Ascending aorta (tissue), 2 donors: Measurements from ENCODE around the gene CFAP45. TPM values are rescaled to one million over a fixed set of nuclear protein-coding genes. Genes with fewer than 3 reads are reported as not detected.

Experiments
- DNase-seq, 2 donors: peaks; one replicate each; pipeline ENCODE4 v3.0.0-alpha.2; 2019; ENCODE audit warnings: low spot score in 2 of 2
- H3K27ac ChIP-seq, 2 donors: fragments of 200-600 bp; sonication (generic); one replicate each; pipeline ENCODE4 v1.5.1; 2016 to 2017; ENCODE audit warnings: mild to moderate bottlenecking in 1 of 2
- H3K27me3 ChIP-seq: fragments of 200-600 bp; sonication (generic); one replicate; pipeline ENCODE4 v1.5.1; 2017
- H3K36me3 ChIP-seq, 2 donors: fragments of 200-600 bp; sonication (generic); one replicate each; pipeline ENCODE4 v1.5.1; 2016
- H3K4me1 ChIP-seq, 2 donors: fragments of 200-600 bp; sonication (generic); one replicate each; pipeline ENCODE4 v1.5.1; 2016 to 2017; ENCODE audit warnings: mild to moderate bottlenecking in 1 of 2
- H3K4me3 ChIP-seq, 2 donors: fragments of 200-600 bp; sonication (generic); one replicate each; pipeline ENCODE4 v1.5.1; 2016 to 2017; ENCODE audit warnings: mild to moderate bottlenecking in 1 of 2
- H3K9me3 ChIP-seq, 2 donors: fragments of 200-600 bp; sonication (generic); one replicate each; pipeline ENCODE4 v1.5.1; 2016
- CTCF ChIP-seq, 3 experiments: fragments of 200-600 bp in 2 of 3; fragments of 450-650 bp in 1 of 3; sonication (generic) in 2 of 3; IDR thresholded peaks; one replicate each; pipeline ENCODE4 v1.5.1; 2016 to 2019; ENCODE audit warnings: antibody characterized with exemption in 3 of 3, mild to moderate bottlenecking in 1 of 3, moderate library complexity in 1 of 3
- intact Hi-C: fragments of 100-400 bp; cut with DNase I; formaldehyde crosslinking; loops from one replicate; pipeline ENCODE4 v1.15.1; 2023
- total RNA-seq: library from RNA; depleted of rRNA; stranded (reverse); fragments of >200 nt; gene quantifications from one replicate; pipeline ENCODE4 v1.1.0, GENCODE V29; 2016

The CFAP45 gene
- total RNA-seq, 1 donor from 2014 or later, result not detected

DNA sequence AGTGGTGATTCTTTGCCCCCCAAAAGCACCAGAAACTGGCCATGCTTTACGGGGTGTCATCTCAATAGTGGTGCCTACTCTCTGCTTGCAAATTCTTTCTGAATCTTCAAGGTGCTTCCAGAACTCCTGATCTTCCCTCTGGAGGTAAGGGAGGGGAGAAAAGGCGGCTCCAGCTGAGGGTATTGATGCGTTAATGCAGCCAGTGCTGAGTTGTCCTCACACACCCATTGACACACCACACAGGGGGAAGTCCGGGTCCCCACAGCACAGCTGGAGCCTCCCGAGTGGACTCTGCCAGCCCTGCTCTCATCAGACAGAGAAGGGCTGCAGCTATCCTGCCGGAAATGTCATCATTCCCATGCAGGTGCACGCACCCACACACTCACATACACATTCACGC is 38.7 kb downstream of the CFAP45 start:
- H3K27me3 ChIP-seq, result no peaks in the 10 kb centered on the region

GRCh38 chr1:159860456-159860855 is 39.5 kb downstream of the CFAP45 start:
- DNase-seq, result no peak
- TF ChIP-seq CTCF (IDR thresholded peaks at IDR 0.05), result no peak
- intact Hi-C loops, result no loop called here

More for the DNA sequence above, 38.7 kb downstream of the CFAP45 start:
- H3K4me3 ChIP-seq, result no peak overlapping the region
- TF ChIP-seq CTCF (IDR thresholded peaks at IDR 0.05), result no peak
- no peak overlapping the region for H3K27ac ChIP-seq
- H3K36me3 ChIP-seq, result no peaks in the 10 kb centered on the region
- no peaks in the 10 kb centered on the region for H3K4me1 ChIP-seq
- H3K9me3 ChIP-seq, result no peaks in the 10 kb centered on the region
- DNase-seq, result no peak
- intact Hi-C loops, result no loop called here

GRCh38 chr1:159859767-159860322 is 40.1 kb downstream of the CFAP45 start:
- H3K27ac ChIP-seq, result no peak overlapping the region
- no peaks in the 10 kb centered on the region for H3K9me3 ChIP-seq
- DNase-seq, result no peak
- no peaks in the 10 kb centered on the region for H3K4me1 ChIP-seq
- intact Hi-C loops, result no loop called here
- no peaks in the 10 kb centered on the region for H3K27me3 ChIP-seq
- H3K36me3 ChIP-seq, result no peaks in the 10 kb centered on the region
- no peak for TF ChIP-seq CTCF (IDR thresholded peaks at IDR 0.05)
- no peak overlapping the region for H3K4me3 ChIP-seq

More at GRCh38 chr1:159860456-159860855, 39.5 kb downstream of the CFAP45 start:
- no peak overlapping the region for H3K4me3 ChIP-seq
- H3K9me3 ChIP-seq, result no peaks in the 10 kb centered on the region
- no peaks in the 10 kb centered on the region for H3K27me3 ChIP-seq
- no peaks in the 10 kb centered on the region for H3K36me3 ChIP-seq
- no peak overlapping the region for H3K27ac ChIP-seq
- no peaks in the 10 kb centered on the region for H3K4me1 ChIP-seq

DNA sequence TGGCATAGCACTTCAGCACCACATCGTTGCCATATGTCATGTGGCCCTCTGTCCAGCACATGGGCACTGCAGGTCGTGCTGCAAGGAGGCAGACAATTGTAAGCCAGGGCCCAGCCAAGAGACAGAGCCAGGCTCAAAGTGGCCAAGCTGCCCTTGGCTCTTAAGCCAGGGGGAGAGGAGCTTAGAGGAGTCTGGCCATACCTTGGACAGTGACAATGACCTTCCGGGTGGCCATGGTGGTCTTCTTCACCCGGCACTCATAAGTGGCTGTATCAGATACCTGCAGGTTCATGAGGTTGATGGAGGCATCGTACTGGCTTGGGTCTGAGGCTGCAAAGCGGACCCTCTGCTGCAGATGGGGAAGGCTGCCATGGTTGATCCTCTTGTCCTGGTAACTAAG is 42.1 kb downstream of the CFAP45 start:
- no peaks in the 10 kb centered on the region for H3K27me3 ChIP-seq
- DNase-seq, result no peak
- H3K36me3 ChIP-seq, result no peaks in the 10 kb centered on the region
- intact Hi-C loops, result no loop called here
- H3K9me3 ChIP-seq, result no peaks in the 10 kb centered on the region
- no peak overlapping the region for H3K4me3 ChIP-seq
- no peak for TF ChIP-seq CTCF (IDR thresholded peaks at IDR 0.05)
- H3K27ac ChIP-seq, result no peak overlapping the region
- peaks cover 0 to 8% of the 10 kb centered on the region in 2 donors for H3K4me1 ChIP-seq

DNA sequence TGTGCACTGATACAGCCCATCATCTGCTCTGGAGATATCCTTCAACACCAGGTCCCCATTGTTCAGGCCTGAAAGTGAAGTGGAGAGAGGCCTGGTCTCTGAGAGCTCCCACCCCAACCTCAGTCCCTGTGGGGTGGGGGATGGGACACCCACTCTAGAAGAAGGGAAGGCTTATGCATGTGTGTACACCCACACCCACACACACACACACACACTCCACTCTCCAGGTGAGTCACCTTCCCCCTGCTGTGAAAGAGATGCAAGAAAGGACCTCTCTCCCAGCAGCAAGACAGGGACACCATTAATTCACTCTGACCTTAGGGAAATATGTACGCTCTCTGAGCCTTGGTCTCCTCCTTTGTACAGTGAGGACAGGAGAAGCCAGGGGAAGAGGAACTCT is 43.4 kb downstream of the CFAP45 start:
- Histone ChIP-seq H3K27ac (peak overlapping the region in 1 of 2 donors; percentile 30), H3K4me3 (no peak overlapping the region), H3K4me1 (peaks cover 0 to 8% of the 10 kb centered on the region in 2 donors), H3K36me3 (no peaks in the 10 kb centered on the region), H3K9me3 (no peaks in the 10 kb centered on the region), H3K27me3 (no peaks in the 10 kb centered on the region)
- TF ChIP-seq CTCF (IDR thresholded peaks at IDR 0.05), result no peak
- no peak for DNase-seq
- intact Hi-C loops, result no loop called here

- Histone ChIP-seq H3K27me3 (no peaks in the 10 kb centered on the region), H3K4me1 (peaks cover 0 to 8% of the 10 kb centered on the region in 2 donors), H3K9me3 (no peaks in the 10 kb centered on the region), H3K27ac (peak overlapping the region; percentile 98), H3K4me3 (peak overlapping the region in 1 of 2 donors; percentile 92), H3K36me3 (no peaks in the 10 kb centered on the region)
- intact Hi-C loops, result loop anchor here (2.0 kb wide), 1 partner anchor 75 kb away; the partner anchor contains the start of gene DUSP23
- no peak for TF ChIP-seq CTCF (IDR thresholded peaks at IDR 0.05)
- DNase-seq, result no peak
These were observed 44.3 kb downstream of the CFAP45 start for GRCh38 chr1:159855709-159856108.
